Trophoblast cell (in vitro differentiated cells and primary cell): ENCODE results near the gene ACTR3.

ENCODE experiments used
- DNase-seq, 2 donors: peaks; one replicate each; pipeline ENCODE4 v3.0.0-alpha.2; 2016
- H2AFZ ChIP-seq: 2 replicates; pipeline ENCODE4 v1.6.1; 2013; ENCODE audit warnings: low read length, moderate library complexity, mild to moderate bottlenecking; ENCODE audit not compliant: insufficient read depth, poor library complexity
- H2AK5ac ChIP-seq: 2 replicates; pipeline ENCODE4 v1.6.1; 2013; ENCODE audit warnings: mild to moderate bottlenecking, low read length
- H2BK120ac ChIP-seq: 2 replicates; pipeline ENCODE4 v1.6.1; 2013; ENCODE audit warnings: low read length, mild to moderate bottlenecking, moderate library complexity; ENCODE audit not compliant: insufficient read depth, poor library complexity
- H2BK12ac ChIP-seq: 2 replicates; pipeline ENCODE4 v1.6.1; 2013; ENCODE audit warnings: mild to moderate bottlenecking, low read length, moderate library complexity
- H2BK5ac ChIP-seq: 2 replicates; pipeline ENCODE4 v1.6.1; 2013; ENCODE audit warnings: low read length, low read depth, moderate library complexity, mild to moderate bottlenecking; ENCODE audit not compliant: poor library complexity
- H3K14ac ChIP-seq: 2 replicates; pipeline ENCODE4 v1.6.1; 2013; ENCODE audit warnings: mild to moderate bottlenecking, low read length
- H3K18ac ChIP-seq: 2 replicates; pipeline ENCODE4 v1.6.1; 2013; ENCODE audit warnings: mild to moderate bottlenecking, low read length
- H3K23ac ChIP-seq: 2 replicates; pipeline ENCODE4 v1.6.1; 2013; ENCODE audit warnings: low read length
- H3K27ac ChIP-seq: 2 replicates; pipeline ENCODE4 v1.5.1; 2013; ENCODE audit warnings: low read depth, mild to moderate bottlenecking, inconsistent platforms, low read length, moderate library complexity
- H3K27me3 ChIP-seq: 2 replicates; pipeline ENCODE4 v1.6.1; 2013; ENCODE audit warnings: inconsistent platforms, mild to moderate bottlenecking, low read length, moderate library complexity; ENCODE audit not compliant: insufficient read depth
- H3K36me3 ChIP-seq, 2 experiments: 1 replicate in 1 of 2; 2 replicates in 1 of 2; pipeline ENCODE4 v1.6.1; 2013; ENCODE audit warnings: low read length in 2 of 2, mild to moderate bottlenecking in 2 of 2, moderate library complexity in 1 of 2; ENCODE audit not compliant: insufficient read depth in 2 of 2, control insufficient read depth in 1 of 2
- H3K4ac ChIP-seq: 2 replicates; pipeline ENCODE4 v1.6.1; 2013; ENCODE audit warnings: low read depth, mild to moderate bottlenecking, low read length, moderate library complexity
- H3K4me1 ChIP-seq, 2 experiments: 1 replicate in 1 of 2; 2 replicates in 1 of 2; pipeline ENCODE4 v1.6.1; 2013; ENCODE audit warnings: low read length in 2 of 2, mild to moderate bottlenecking in 2 of 2, moderate library complexity in 1 of 2; ENCODE audit not compliant: insufficient read depth in 2 of 2, control insufficient read depth in 1 of 2
- H3K4me2 ChIP-seq: 2 replicates; pipeline ENCODE4 v1.6.1; 2013; ENCODE audit warnings: inconsistent platforms, mild to moderate bottlenecking, low read length, moderate library complexity
- H3K4me3 ChIP-seq: 2 replicates; pipeline ENCODE4 v1.5.1; 2013; ENCODE audit warnings: mild to moderate bottlenecking, low read depth, low read length, inconsistent platforms
- H3K79me1 ChIP-seq: one replicate; pipeline ENCODE4 v1.6.1; 2013; ENCODE audit warnings: low read length
- H3K79me2 ChIP-seq: 2 replicates; pipeline ENCODE4 v1.6.1; 2013; ENCODE audit warnings: low read length, mild to moderate bottlenecking; ENCODE audit not compliant: control insufficient read depth, insufficient read depth, poor library complexity
- H3K9ac ChIP-seq: 2 replicates; pipeline ENCODE4 v1.6.1; 2013; ENCODE audit warnings: mild to moderate bottlenecking, low read length
- H3K9me3 ChIP-seq: 2 replicates; pipeline ENCODE4 v1.6.1; 2013; ENCODE audit warnings: low read depth, mild to moderate bottlenecking, control low read depth, inconsistent platforms, low read length; ENCODE audit not compliant: insufficient read depth
- H4K12ac ChIP-seq: 2 replicates; pipeline ENCODE4 v1.6.1; 2013; ENCODE audit warnings: low read depth, mild to moderate bottlenecking, low read length, moderate library complexity
- H4K8ac ChIP-seq: 2 replicates; pipeline ENCODE4 v1.6.1; 2013; ENCODE audit warnings: low read depth, mild to moderate bottlenecking, low read length, moderate library complexity
- H4K91ac ChIP-seq: one replicate; pipeline ENCODE4 v1.6.1; 2013; ENCODE audit warnings: low read depth, mild to moderate bottlenecking, low read length, moderate library complexity
- WGBS: extraction: QIAGEN DNeasy Blood & Tissue Kit; methylation state at CpG from one replicate; pipeline ENCODE4 v1.1.7; 2013; ENCODE audit warnings: missing lambda C conversion rate; ENCODE audit not compliant: insufficient read length, insufficient coverage; ENCODE audit errors: extremely low coverage; 5-methylcytosine and 5-hydroxymethylcytosine counted together

The ACTR3 gene

DNA sequence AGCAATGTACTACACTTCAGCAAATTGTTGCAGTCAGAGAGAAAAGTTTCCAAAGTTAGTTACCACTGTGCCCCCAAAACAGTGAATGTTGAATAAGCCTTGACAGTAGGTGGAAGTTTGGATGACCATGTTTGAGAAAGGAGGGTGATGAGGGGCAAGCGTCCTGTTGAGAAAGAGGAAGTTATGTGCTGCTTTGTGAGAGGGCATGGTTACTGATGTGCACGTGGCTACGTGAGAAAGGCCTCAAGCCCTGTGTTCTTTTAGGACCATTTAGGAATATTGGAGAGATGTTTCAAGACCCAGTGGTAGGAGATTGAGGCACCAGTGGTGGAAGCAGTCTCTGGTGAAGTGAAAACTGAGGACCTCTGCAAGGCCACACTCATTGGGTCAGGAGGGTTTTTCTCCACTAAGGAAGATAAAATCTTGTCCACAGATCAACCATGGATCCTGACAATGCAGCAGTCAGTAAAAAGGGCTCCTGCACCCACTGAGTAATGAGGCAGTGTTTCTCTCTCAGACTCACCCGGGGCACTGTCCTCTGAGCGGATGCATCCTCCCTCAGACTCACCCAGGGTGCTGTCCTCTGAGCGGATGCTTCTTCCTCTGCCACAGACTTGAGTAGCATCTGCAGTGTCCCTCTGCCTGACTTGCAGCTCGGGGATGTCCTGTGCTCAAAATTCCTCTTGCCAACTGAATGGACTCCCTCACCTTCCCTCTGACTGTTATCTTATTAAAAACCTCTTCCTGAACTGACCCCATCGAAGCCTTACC is 34.7 kb upstream of the ACTR3 start:
- no peak overlapping the region for H2BK12ac ChIP-seq
- no peaks in the 10 kb centered on the region for H3K79me2 ChIP-seq

DNA sequence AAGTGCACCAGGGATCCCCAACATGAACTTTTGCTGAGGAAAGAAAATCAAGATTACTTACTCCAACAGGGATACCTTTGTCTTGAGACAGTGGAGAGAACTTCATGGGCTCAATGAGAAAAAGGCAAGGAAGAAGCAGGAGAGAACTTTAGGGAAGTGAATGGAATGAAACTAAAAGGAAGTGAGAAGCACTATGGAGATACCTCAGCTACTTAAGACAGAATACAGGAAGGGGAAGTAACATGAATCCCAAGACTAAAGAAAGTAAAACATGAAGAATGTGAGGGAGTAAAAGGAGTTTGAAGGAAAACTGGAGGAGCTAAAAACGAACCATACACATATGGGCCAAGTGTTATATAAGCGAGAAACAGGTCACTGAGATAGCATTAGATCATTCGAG is 32.4 kb upstream of the ACTR3 start:
- Histone ChIP-seq H3K9me3 (no peaks in the 10 kb centered on the region), H3K4me2 (no peak overlapping the region), H3K4ac (no peak overlapping the region), H2BK5ac (no peak overlapping the region), H2AFZ (no peak overlapping the region), H3K4me1 (no peaks in the 10 kb centered on the region), H4K8ac (no peak overlapping the region), H4K12ac (no peak overlapping the region), H3K27ac (no peak overlapping the region), H3K79me1 (no peaks in the 10 kb centered on the region), H3K4me3 (no peak overlapping the region), H3K36me3 (no peaks in the 10 kb centered on the region), H2BK120ac (no peak overlapping the region), H3K27me3 (no peaks in the 10 kb centered on the region), H2AK5ac (no peak overlapping the region), H2BK12ac (no peak overlapping the region), H3K14ac (no peak overlapping the region), H3K79me2 (no peaks in the 10 kb centered on the region), H4K91ac (no peak overlapping the region), H3K18ac (no peak overlapping the region), H3K9ac (no peak overlapping the region), H3K23ac (no peak overlapping the region)
- no peak for DNase-seq
- no CpG with 5 or more reads among the region's 3 CpGs for WGBS

More for the DNA sequence above, 34.7 kb upstream of the ACTR3 start:
- H4K91ac ChIP-seq: no peak overlapping the region
- H2AK5ac ChIP-seq: no peak overlapping the region
- no CpG with 5 or more reads among the region's 8 CpGs for WGBS
- no peak overlapping the region for H3K4me3 ChIP-seq
- H3K4ac ChIP-seq: no peak overlapping the region
- no peak overlapping the region for H3K27ac ChIP-seq
- no peak overlapping the region for H2AFZ ChIP-seq
- no peak overlapping the region for H2BK5ac ChIP-seq
- H4K12ac ChIP-seq: no peak overlapping the region
- no peaks in the 10 kb centered on the region for H3K9me3 ChIP-seq
- H3K79me1 ChIP-seq: no peaks in the 10 kb centered on the region
- no peak for DNase-seq
- H3K14ac ChIP-seq: no peak overlapping the region
- no peak overlapping the region for H3K4me2 ChIP-seq
- H3K4me1 ChIP-seq: no peaks in the 10 kb centered on the region
- H3K9ac ChIP-seq: no peak overlapping the region
- H3K27me3 ChIP-seq: no peaks in the 10 kb centered on the region
- no peak overlapping the region for H3K18ac ChIP-seq
- H4K8ac ChIP-seq: no peak overlapping the region
- H3K23ac ChIP-seq: no peak overlapping the region
- H2BK120ac ChIP-seq: no peak overlapping the region
- no peaks in the 10 kb centered on the region for H3K36me3 ChIP-seq

DNA sequence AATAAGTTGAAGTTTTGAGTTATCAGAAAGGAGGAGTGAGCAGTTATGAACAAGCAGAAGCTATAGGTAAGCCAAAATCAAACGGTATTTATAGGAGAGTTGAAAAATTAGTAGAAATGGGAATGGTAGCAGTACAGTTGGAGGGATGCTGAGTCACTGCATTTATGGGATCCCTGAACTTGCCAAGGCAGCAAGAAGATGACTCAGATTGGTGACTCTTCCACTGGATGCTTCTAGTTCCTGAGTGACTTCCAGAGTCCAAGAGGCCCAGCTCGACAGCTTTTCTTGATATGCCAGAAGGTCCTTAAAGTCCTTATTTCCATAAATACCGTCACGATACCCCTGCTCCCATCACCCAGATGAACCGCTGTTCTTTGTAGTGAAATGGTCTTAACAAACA is 31.1 kb upstream of the ACTR3 start:
- Histone ChIP-seq H3K23ac (no peak overlapping the region), H3K79me2 (no peaks in the 10 kb centered on the region), H3K18ac (no peak overlapping the region), H2BK5ac (no peak overlapping the region), H3K79me1 (no peaks in the 10 kb centered on the region), H2AK5ac (no peak overlapping the region), H3K4ac (no peak overlapping the region), H3K27me3 (no peaks in the 10 kb centered on the region), H3K27ac (no peak overlapping the region), H2BK120ac (no peak overlapping the region), H4K91ac (no peak overlapping the region), H4K8ac (no peak overlapping the region), H3K9ac (no peak overlapping the region), H2AFZ (no peak overlapping the region), H2BK12ac (no peak overlapping the region), H3K36me3 (no peaks in the 10 kb centered on the region), H3K4me1 (no peaks in the 10 kb centered on the region), H3K14ac (no peak overlapping the region), H3K9me3 (no peaks in the 10 kb centered on the region), H3K4me2 (no peak overlapping the region), H3K4me3 (no peak overlapping the region), H4K12ac (no peak overlapping the region)
- DNase-seq: peak; percentile 50 to 71
- no CpG with 5 or more reads among the region's 5 CpGs for WGBS

DNA sequence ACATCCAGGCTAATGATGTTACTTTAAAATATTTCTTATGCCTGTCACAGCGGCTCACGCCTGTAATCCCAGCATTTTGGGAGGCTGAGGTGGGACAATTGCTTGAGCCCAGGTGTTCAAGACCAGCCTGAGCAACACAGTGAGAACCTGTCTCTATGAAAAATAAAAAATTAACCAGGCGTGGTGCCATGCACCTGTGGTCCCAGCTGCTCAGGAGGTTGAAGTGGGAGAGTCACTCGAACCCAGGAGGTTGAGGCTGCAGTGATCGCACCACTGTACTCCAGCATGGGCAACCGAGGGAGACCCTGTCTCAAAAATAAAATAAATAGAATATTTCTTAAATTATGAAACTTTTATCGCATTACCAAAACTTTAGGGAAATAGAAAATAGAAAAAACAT is 28.1 kb upstream of the ACTR3 start:
- WGBS: no CpG with 5 or more reads among the region's 7 CpGs
- Histone ChIP-seq H4K91ac (no peak overlapping the region), H4K12ac (no peak overlapping the region), H3K79me1 (no peaks in the 10 kb centered on the region), H3K79me2 (no peaks in the 10 kb centered on the region), H3K18ac (no peak overlapping the region), H3K9ac (no peak overlapping the region), H3K4ac (no peak overlapping the region), H3K23ac (no peak overlapping the region), H3K4me1 (no peaks in the 10 kb centered on the region), H3K14ac (no peak overlapping the region), H3K4me3 (no peak overlapping the region), H4K8ac (no peak overlapping the region), H3K27ac (no peak overlapping the region), H3K9me3 (no peaks in the 10 kb centered on the region), H3K36me3 (no peaks in the 10 kb centered on the region), H3K27me3 (no peaks in the 10 kb centered on the region), H3K4me2 (no peak overlapping the region), H2AK5ac (no peak overlapping the region), H2AFZ (no peak overlapping the region), H2BK12ac (no peak overlapping the region), H2BK5ac (no peak overlapping the region), H2BK120ac (no peak overlapping the region)
- DNase-seq: no peak
